Spleen (tissue), 11 donors: Measurements from ENCODE around the gene PGAP3. TPM values are rescaled to one million over a fixed set of nuclear protein-coding genes. Genes with fewer than 3 reads are reported as not detected.
A peak's percentile ranks its signal among the peaks of the same experiment; 100 is the strongest.

Experiments
- DNase-seq: peaks from one replicate; pipeline ENCODE4 v3.0.0-alpha.2; 2020
- H3K27ac ChIP-seq, 8 donors: fragments of 200-600 bp; sonication (generic) in 7 of 8; 1 replicate in 4 of 8; 2 replicates in 4 of 8; pipeline versions ENCODE4 v1.5.0 to v1.8.0; 2016 to 2021; ENCODE audit warnings: inconsistent platforms in 4 of 8, mild to moderate bottlenecking in 4 of 8, moderate library complexity in 1 of 8
- H3K27me3 ChIP-seq, 7 donors: fragments of 200-600 bp; sonication (generic) in 6 of 7; replicated peaks in 1 of 7; 1 replicate in 4 of 7; 2 replicates in 3 of 7; pipeline versions ENCODE4 v1.5.0 to v1.8.0; 2016 to 2021; ENCODE audit warnings: inconsistent platforms in 3 of 7, mild to moderate bottlenecking in 1 of 7
- H3K36me3 ChIP-seq, 6 donors: fragments of 200-600 bp; sonication (generic) in 5 of 6; 1 replicate in 4 of 6; 2 replicates in 2 of 6; pipeline versions ENCODE4 v1.5.0 to v1.8.0; 2016 to 2021; ENCODE audit warnings: inconsistent platforms in 2 of 6
- H3K4me1 ChIP-seq, 6 donors: fragments of 200-600 bp; sonication (generic) in 5 of 6; 1 replicate in 3 of 6; 2 replicates in 3 of 6; pipeline versions ENCODE4 v1.5.0 to v1.8.0; 2016 to 2021; ENCODE audit warnings: inconsistent platforms in 3 of 6
- H3K4me3 ChIP-seq, 8 donors: fragments of 200-600 bp; sonication (generic) in 7 of 8; 1 replicate in 4 of 8; 2 replicates in 4 of 8; pipeline versions ENCODE4 v1.5.0 to v1.8.0; 2016 to 2021; ENCODE audit warnings: inconsistent platforms in 4 of 8, mild to moderate bottlenecking in 4 of 8, moderate library complexity in 2 of 8
- H3K9me3 ChIP-seq, 8 donors: fragments of 200-600 bp; sonication (generic) in 7 of 8; 1 replicate in 4 of 8; 2 replicates in 4 of 8; pipeline versions ENCODE4 v1.5.0 to v1.8.0; 2016 to 2021; ENCODE audit warnings: inconsistent platforms in 4 of 8
- POLR2A ChIP-seq, 3 donors: fragments of 450-650 bp; IDR thresholded peaks; one replicate each; pipeline ENCODE4 v1.5.1; 2017; ENCODE audit warnings: antibody characterized with exemption in 3 of 3, mild to moderate bottlenecking in 1 of 3
- POLR2AphosphoS5 ChIP-seq, 3 donors: sonication (generic); formaldehyde crosslinking; IDR thresholded peaks; one replicate each; pipeline ENCODE4 v1.5.1; 2017; ENCODE audit warnings: antibody characterized with exemption in 3 of 3
- whole genome bisulfite sequencing, 5 donors: extraction: QIAGEN DNeasy Blood & Tissue Kit in 3 of 5; methylation state at CpG; one replicate each; pipeline versions ENCODE4 v1.1.5 to v1.1.7; 2013 to 2018; 5-methylcytosine and 5-hydroxymethylcytosine counted together
- intact Hi-C: fragments of 100-400 bp; cut with DNase I; formaldehyde crosslinking; loops from one replicate; pipeline ENCODE4 v1.15.0; 2023; ENCODE audit warnings: low total_unique reads
- polyA plus RNA-seq, 3 donors: library from polyadenylated mRNA; stranded (reverse); fragments of 200-250 nt; gene quantifications; one replicate each; pipeline ENCODE4 v1.2.1, GENCODE V29; 2013
- total RNA-seq, 7 donors: library from RNA; depleted of rRNA in 3 of 7; stranded (reverse); fragments of >200 nt in 3 of 7; fragmentation: NEBNext Ultra II Directional in 4 of 7; extraction: Animal tissue kit (Norgen Biotek cat#: 25700) in 4 of 7; gene quantifications; one replicate each; pipeline versions ENCODE4 v1.1.0 to v1.2.1, GENCODE V29; 2016 to 2021
- TF ChIP-seq, protein P1 (sequence below), 11 experiments: fragments of 200-600 bp in 7 of 11; fragments of 450-650 bp in 4 of 11; sonication (generic) in 4 of 11; IDR thresholded peaks in 8 of 11; conservative IDR thresholded peaks in 3 of 11; 1 replicate in 7 of 11; 2 replicates in 4 of 11; pipeline versions ENCODE4 v1.4.0 to v1.8.0; 2016 to 2021; ENCODE audit warnings: antibody characterized with exemption in 11 of 11, inconsistent platforms in 4 of 11, mild to moderate bottlenecking in 1 of 11
- donor health status: healthy with polysubstance abuse.
- donor health status: DM: no; HTN: no; CAD: no; lungs with moderate emphysema.
- donor health status: DM: no; HTN: no; CAD: no.
- donor health status: Bipolar disorder and iron deficiency.
- donor health status: healthy.
- donor health status: DM: no; HTN: no; CAD: no.
- donor health status: DM: yes; HTN: yes; CAD: no.

PGAP3 gene
- total and polyA plus RNA-seq, 10 donors, result 11.5 to 27.4 (median 19.5) TPM

DNA sequence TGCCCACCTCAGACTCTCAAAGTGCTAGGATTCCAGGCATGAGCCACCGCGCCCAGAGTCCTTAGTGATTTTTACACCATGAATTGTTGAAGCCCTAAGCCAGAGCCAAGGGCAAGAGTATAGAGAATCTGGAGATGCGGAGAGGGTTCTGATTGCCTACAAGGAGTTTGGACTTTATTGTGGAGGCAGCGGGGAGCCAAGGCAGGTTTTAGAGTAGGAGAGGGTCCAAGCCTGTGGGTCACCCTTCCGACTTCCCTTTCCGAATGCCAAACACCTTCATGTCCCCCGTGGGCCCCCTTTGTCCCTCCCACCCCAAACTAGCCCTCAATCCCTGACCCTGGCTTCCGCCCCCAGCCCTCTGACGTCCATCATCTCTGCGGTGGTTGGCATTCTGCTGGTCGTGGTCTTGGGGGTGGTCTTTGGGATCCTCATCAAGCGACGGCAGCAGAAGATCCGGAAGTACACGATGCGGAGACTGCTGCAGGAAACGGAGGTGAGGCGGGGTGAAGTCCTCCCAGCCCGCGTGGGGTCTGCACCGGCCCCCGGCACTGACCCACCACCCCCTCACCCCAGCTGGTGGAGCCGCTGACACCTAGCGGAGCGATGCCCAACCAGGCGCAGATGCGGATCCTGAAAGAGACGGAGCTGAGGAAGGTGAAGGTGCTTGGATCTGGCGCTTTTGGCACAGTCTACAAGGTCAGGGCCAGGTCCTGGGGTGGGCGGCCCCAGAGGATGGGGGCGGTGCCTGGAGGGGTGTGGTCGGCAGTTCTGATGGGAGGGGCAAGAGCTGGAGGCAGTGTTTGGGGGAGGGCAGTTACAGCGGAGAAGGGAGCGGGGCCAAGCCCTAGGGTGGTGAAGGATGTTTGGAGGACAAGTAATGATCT lies 35.4 kb upstream of the PGAP3 start:
- WGBS, 5 donors, result 81 to 88% (median 83%) methylated on average over 34 of the region's 34 CpGs
- H3K27ac ChIP-seq, result no peak overlapping the region
- peaks cover 0 to 8% (median 0%) of the 10 kb centered on the region in 6 donors for H3K4me1 ChIP-seq
- no peaks in the 10 kb centered on the region for H3K27me3 ChIP-seq
- no peak for DNase-seq
- H3K36me3 ChIP-seq, result peaks cover 0 to 43% (median 12%) of the 10 kb centered on the region in 6 donors
- H3K9me3 ChIP-seq, result no peaks in the 10 kb centered on the region
- TF ChIP-seq POLR2AphosphoS5 (IDR thresholded peaks at IDR 0.05), result peak in 2 of 3 donors; percentile 7 to 52
- TF ChIP-seq, protein P1, sequence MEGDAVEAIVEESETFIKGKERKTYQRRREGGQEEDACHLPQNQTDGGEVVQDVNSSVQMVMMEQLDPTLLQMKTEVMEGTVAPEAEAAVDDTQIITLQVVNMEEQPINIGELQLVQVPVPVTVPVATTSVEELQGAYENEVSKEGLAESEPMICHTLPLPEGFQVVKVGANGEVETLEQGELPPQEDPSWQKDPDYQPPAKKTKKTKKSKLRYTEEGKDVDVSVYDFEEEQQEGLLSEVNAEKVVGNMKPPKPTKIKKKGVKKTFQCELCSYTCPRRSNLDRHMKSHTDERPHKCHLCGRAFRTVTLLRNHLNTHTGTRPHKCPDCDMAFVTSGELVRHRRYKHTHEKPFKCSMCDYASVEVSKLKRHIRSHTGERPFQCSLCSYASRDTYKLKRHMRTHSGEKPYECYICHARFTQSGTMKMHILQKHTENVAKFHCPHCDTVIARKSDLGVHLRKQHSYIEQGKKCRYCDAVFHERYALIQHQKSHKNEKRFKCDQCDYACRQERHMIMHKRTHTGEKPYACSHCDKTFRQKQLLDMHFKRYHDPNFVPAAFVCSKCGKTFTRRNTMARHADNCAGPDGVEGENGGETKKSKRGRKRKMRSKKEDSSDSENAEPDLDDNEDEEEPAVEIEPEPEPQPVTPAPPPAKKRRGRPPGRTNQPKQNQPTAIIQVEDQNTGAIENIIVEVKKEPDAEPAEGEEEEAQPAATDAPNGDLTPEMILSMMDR (IDR thresholded peaks at IDR 0.05 in 8 of 11, conservative IDR thresholded peaks at IDR 0.05 in 3 of 11), result no peak
- intact Hi-C loops, result no loop called here
- H3K4me3 ChIP-seq, result no peak overlapping the region

DNA sequence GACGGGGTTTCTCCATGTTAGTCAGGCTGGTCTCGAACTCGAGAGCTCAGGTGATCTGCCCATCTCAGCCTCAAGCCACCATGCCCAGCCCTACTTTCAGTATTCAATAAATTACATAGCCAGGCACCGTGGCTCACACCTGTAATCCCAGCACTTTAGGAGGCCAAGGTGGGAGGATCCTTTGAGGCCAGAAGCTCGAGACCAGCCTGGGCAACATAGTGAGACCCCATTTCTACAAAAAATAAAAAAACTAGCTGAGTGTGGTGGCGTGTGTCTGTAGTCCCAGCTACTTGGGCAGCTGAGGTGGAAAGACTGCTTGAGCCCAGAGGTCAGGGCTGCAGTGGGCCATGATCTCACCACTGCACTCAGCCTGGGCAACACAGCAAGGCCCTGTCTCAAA lies 34.2 kb upstream of the PGAP3 start:
- 88 to 96% (median 89%) methylated on average over 6 of the region's 6 CpGs for WGBS, 5 donors
- Histone ChIP-seq H3K27me3 (no peaks in the 10 kb centered on the region), H3K4me3 (no peak overlapping the region), H3K27ac (no peak overlapping the region), H3K4me1 (no peaks in the 10 kb centered on the region), H3K36me3 (peaks cover 0 to 32% (median 4%) of the 10 kb centered on the region in 6 donors), H3K9me3 (no peaks in the 10 kb centered on the region)
- intact Hi-C loops, result no loop called here
- no peak for DNase-seq
- TF ChIP-seq POLR2AphosphoS5 (IDR thresholded peaks at IDR 0.05), result no peak
- no peak for TF ChIP-seq POLR2A (IDR thresholded peaks at IDR 0.05)

DNA sequence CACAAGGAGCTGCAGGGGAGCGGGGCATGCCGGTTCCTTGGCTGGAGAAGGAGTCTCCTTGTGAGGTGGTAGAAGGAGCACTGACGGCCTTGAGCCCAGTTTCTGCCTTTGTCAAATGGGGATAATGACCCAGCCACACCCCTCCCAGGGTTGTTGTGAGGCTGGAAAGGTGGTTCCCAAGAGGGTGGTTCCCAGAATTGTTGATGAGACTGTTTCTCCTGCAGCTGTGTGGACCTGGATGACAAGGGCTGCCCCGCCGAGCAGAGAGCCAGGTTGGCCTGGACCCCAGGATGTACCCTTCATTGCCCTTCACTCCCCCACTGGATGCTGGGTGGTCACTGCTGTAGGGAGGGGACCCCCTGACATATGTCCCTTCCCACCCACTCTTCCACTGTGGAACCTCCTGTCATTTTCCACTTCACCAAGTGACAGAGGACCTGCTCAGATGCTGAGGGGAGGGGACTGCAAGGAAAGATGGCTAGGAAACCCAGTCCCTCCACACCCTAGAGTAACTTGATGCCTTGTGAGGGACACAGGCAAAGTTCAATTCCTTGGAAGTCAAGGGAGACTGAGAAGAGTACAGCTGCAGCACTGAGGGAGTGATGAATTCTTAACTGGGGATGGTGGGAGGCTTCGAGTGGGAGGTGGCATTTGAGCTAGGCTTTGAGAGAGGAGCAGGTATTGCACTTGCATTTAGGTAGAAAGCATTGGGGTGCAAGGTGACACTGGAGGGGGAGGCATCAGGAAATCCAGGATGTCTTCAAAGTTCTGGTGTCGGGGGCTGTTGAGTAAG lies 31.9 kb upstream of the PGAP3 start:
- TF ChIP-seq, protein P1 (IDR thresholded peaks at IDR 0.05 in 8 of 11, conservative IDR thresholded peaks at IDR 0.05 in 3 of 11), result no peak
- TF ChIP-seq POLR2A (IDR thresholded peaks at IDR 0.05) (no peak), POLR2AphosphoS5 (IDR thresholded peaks at IDR 0.05) (no peak)
- H3K27me3 ChIP-seq, result no peaks in the 10 kb centered on the region
- DNase-seq, result no peak
- no peak overlapping the region for H3K27ac ChIP-seq
- WGBS, 5 donors, result 81 to 92% (median 84%) methylated on average over 5 to 7 of the region's 7 CpGs
- peaks cover 0 to 27% (median 4%) of the 10 kb centered on the region in 6 donors for H3K36me3 ChIP-seq
- H3K4me3 ChIP-seq, result no peak overlapping the region
- no peaks in the 10 kb centered on the region for H3K4me1 ChIP-seq
- intact Hi-C loops, result no loop called here
- H3K9me3 ChIP-seq, result no peaks in the 10 kb centered on the region

DNA sequence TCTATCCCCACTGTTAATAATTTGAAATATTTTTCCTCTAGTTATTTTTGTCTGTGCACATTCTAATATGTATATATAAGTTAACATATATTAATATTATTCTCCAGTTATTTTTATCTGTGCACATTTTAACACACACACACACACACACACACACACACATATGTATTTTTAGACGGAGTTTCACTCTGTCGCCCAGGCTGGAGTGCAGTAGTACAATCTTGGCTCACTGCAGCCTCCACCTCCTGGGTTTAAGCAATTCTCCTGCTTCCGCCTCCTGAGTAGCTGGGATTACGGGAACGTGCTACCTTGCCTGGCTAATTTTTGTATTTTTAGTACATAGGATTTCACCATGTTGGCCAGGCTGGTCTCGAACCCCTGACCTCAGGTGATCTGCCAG lies 29.8 kb upstream of the PGAP3 start:
- Histone ChIP-seq H3K9me3 (no peaks in the 10 kb centered on the region), H3K27ac (no peak overlapping the region), H3K4me3 (no peak overlapping the region), H3K27me3 (no peaks in the 10 kb centered on the region), H3K36me3 (peaks cover 0 to 27% (median 4%) of the 10 kb centered on the region in 6 donors), H3K4me1 (no peaks in the 10 kb centered on the region)
- WGBS, 5 donors, result 79 to 93% (median 92%) methylated on average over 6 of the region's 6 CpGs
- no peak for DNase-seq
- TF ChIP-seq POLR2AphosphoS5 (IDR thresholded peaks at IDR 0.05) (no peak), POLR2A (IDR thresholded peaks at IDR 0.05) (no peak)
- TF ChIP-seq, protein P1 (IDR thresholded peaks at IDR 0.05 in 8 of 11, conservative IDR thresholded peaks at IDR 0.05 in 3 of 11), result no peak
- intact Hi-C loops, result no loop called here
